ENCODE measurements around the gene MAMDC4. TPM values are rescaled to one million over a fixed set of nuclear protein-coding genes. Genes with fewer than 3 reads are reported as not detected.
"Not testable (repeated sequence)": the region's sequence is repeated elsewhere in the genome, so short reads cannot be mapped to it uniquely, and the experiment has no call there.

Gene MAMDC4
- total RNA-seq, 1 donor from 2014 or later: 13.4 TPM

DNA sequence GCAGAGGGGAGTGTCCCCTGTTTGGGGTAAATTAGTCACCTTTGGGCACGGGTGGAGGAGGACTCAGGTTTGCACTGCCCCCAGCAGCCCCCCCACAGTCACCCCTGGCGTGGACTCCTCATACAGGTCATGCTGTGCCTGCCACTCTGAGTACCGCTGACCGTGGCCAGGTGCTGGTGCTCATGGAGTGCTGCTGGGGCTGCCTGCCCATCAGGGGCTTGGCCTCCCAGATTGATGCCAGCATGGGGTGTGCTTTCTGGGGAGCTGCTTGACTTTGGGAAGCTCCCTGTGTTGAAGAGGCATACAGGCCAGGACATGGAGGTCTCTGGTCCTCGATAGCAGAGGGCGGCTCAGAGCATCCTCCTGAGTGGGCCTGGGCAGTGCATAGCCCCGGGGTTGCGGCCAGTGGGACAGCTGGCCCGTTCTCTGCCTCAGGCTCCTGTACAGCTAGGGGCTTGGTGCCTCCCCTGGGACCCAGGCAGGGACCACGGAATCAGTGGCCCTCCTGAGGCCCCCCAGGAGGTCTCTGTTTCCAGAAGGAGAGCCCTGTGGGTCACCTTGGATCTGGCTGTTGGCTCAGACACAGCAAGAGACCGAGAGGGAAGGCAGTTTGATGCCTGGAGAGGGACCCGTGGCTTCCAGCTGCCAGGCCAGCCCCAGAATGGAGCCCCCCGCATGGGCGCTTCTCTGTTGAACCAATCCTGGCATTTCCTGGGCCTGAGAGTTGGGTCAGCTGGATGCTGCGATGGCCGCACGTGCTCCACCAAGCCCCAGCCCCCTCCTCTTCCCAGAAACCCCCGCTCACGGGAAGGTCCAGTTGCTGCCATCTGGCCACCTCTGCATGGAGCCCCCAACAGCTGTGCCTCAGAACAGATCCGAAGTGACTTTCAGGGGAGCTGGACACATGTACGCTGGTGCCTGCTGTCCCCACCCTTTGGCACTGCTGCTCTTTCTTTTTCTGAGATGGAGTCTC is 15.9 kb upstream of the MAMDC4 start:
- peaks cover 4% of the 10 kb centered on the region for H3K4me1 ChIP-seq
- peaks cover 71% of the 10 kb centered on the region for H3K36me3 ChIP-seq
- DNase-seq: peak; percentile 9
- H3K9me3 ChIP-seq (replicated peaks): no peaks in the 10 kb centered on the region
- H3K27me3 ChIP-seq (ENCODE audit: low read depth): no peaks in the 10 kb centered on the region
- TF ChIP-seq, protein P1, sequence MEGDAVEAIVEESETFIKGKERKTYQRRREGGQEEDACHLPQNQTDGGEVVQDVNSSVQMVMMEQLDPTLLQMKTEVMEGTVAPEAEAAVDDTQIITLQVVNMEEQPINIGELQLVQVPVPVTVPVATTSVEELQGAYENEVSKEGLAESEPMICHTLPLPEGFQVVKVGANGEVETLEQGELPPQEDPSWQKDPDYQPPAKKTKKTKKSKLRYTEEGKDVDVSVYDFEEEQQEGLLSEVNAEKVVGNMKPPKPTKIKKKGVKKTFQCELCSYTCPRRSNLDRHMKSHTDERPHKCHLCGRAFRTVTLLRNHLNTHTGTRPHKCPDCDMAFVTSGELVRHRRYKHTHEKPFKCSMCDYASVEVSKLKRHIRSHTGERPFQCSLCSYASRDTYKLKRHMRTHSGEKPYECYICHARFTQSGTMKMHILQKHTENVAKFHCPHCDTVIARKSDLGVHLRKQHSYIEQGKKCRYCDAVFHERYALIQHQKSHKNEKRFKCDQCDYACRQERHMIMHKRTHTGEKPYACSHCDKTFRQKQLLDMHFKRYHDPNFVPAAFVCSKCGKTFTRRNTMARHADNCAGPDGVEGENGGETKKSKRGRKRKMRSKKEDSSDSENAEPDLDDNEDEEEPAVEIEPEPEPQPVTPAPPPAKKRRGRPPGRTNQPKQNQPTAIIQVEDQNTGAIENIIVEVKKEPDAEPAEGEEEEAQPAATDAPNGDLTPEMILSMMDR (IDR thresholded peaks at IDR 0.05; ENCODE audit: borderline replicate concordance): no peak
- no peak overlapping the region for H3K4me3 ChIP-seq
- no peak overlapping the region for H3K27ac ChIP-seq (replicated peaks)
- intact Hi-C loops (cut with micrococcal nuclease): no loop called here

DNA sequence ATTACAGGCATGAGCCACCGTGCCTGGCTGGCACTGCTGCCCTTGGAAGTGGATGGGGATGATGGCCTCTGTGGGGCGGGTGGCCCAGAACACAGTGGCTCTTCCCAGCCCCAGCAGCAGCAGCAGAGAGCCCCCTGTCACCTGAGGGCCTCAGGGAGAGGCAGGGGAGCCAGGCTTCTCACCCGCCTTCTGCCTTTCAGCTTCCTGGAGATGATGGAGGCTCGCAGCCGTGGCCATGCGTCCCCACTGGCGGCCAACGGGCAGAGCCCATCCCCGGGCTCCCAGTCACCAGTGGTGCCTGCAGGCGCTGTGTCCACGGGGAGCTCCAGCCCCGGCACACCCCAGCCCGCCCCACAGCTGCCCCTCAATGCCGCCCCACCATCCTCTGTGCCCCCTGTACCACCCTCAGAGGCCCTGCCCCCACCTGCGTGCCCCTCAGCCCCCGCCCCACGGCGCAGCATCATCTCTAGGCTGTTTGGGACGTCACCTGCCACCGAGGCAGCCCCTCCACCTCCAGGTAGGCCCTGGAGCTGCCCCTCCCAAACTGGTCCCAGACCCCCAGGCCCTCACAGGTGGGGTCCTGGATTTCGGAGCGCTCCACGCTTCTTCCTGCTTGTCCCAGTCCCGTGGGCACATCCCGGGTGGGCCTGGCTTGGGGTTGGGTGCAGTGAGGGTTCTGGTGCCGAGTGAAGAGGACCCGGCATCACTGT is 14.8 kb upstream of the MAMDC4 start:
- peak; percentile 4 for DNase-seq
- H3K4me3 ChIP-seq: no peak overlapping the region
- TF ChIP-seq, protein P1 (IDR thresholded peaks at IDR 0.05; ENCODE audit: borderline replicate concordance): no peak
- H3K4me1 ChIP-seq: peaks cover 15% of the 10 kb centered on the region
- no peaks in the 10 kb centered on the region for H3K27me3 ChIP-seq (ENCODE audit: low read depth)
- intact Hi-C loops (cut with micrococcal nuclease): no loop called here
- peaks cover 60% of the 10 kb centered on the region for H3K36me3 ChIP-seq
- no peaks in the 10 kb centered on the region for H3K9me3 ChIP-seq (replicated peaks)
- H3K27ac ChIP-seq (replicated peaks): no peak overlapping the region

DNA sequence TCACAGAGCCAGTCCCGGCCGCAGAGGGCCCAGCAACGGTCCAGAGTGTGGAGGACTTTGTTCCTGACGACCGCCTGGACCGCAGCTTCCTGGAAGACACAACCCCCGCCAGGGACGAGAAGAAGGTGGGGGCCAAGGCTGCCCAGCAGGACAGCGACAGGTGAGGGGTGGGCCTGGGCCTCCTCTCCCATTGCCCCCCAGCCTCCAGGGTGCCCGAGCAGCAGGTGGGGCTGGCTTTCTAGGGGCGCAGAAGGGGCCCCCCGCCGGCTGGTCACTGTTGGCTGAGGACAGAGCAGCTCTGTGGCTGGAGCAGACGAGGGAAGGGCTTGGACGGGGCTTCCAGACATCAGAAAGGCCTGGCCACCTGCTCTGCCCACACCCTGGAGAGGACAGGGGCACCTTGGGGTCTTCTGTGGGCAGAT is 14.3 kb upstream of the MAMDC4 start:
- H3K27ac ChIP-seq (replicated peaks); H3K27me3 ChIP-seq (ENCODE audit: low read depth); H3K4me3 ChIP-seq; intact Hi-C loops (cut with micrococcal nuclease); DNase-seq; H3K9me3 ChIP-seq (replicated peaks): not testable (repeated sequence)
- Histone ChIP-seq H3K4me1 (peaks cover 21% of the 10 kb centered on the region), H3K36me3 (peaks cover 56% of the 10 kb centered on the region)

DNA sequence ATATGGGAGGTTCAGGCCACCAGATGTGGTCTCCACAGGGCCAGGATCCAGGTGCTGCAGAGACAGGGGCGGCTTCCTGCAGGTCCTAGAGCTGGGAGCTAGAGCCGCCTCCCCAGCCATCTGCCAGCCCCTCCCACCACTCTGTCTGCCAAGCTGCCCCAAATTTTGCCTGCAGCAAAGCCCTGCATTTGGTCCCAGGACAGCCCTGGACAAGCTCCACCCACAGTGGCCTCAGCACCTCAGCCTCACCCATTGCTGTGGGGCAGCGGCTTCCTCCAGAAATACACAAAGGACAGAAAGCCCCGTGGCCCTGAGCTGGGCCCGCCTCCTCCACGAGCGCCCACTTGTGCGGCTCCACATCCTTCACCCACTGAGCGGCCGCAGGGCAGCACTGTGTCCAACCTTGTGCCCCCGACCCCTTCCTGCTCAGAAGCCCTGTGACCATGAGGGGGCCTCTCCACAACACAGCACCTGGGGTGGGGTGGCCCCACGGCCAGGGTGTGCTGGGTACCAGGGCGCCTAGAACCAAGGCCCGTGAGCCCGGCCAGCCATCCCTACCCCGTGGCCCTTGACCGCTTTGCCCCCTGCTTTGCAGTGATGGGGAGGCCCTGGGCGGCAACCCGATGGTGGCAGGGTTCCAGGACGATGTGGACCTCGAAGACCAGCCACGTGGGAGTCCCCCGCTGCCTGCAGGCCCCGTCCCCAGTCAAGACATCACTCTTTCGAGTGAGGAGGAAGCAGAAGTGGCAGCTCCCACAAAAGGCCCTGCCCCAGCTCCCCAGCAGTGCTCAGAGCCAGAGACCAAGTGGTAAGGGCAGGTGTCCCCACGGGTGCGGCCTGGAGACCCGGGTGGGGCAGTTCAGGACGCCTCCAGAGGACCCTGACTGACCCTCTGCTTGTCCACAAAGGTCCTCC is 13.6 kb upstream of the MAMDC4 start:
- intact Hi-C loops (cut with micrococcal nuclease): no loop called here

DNA sequence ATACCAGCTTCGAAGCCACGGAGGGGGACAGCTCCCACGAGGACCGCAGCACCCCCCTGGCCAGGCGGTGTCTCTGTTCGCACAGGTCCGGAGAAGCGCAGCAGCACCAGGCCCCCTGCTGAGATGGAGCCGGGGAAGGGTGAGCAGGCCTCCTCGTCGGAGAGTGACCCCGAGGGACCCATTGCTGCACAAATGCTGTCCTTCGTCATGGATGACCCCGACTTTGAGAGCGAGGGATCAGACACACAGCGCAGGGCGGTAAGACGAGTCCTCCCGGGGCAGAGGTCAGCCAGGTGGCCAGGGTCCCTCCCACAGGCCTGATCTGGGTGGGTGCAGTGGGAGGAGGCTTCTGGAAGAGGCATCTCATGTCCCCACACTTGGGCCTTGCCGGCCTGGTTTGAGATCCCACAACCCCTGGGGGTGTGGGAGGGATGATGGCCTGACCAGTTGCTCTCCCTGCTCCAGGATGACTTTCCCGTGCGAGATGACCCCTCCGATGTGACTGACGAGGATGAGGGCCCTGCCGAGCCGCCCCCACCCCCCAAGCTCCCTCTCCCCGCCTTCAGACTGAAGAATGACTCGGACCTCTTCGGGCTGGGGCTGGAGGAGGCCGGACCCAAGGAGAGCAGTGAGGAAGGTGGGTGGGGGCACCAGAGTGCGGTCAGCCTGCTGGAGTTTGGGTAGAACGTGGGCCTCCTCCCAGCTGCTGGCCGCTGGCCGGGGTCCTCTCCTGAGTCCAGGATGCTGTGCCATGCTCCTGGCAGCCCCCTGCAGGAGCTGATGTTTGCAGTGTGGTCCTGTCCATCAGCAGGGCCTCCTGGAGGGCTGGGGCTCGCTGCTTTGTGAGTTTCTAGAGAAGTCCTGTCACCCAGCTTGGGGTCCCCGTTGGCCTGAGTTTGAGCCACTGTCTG is 12.7 kb upstream of the MAMDC4 start:
- Histone ChIP-seq H3K9me3 (replicated peaks) (no peaks in the 10 kb centered on the region), H3K4me1 (peaks cover 36% of the 10 kb centered on the region), H3K4me3 (no peak overlapping the region), H3K36me3 (peaks cover 56% of the 10 kb centered on the region), H3K27me3 (ENCODE audit: low read depth) (peaks cover 16% of the 10 kb centered on the region), H3K27ac (replicated peaks) (no peak overlapping the region)
- TF ChIP-seq, protein P1 (IDR thresholded peaks at IDR 0.05; ENCODE audit: borderline replicate concordance): no peak
- intact Hi-C loops (cut with micrococcal nuclease): no loop called here
- DNase-seq: no peak

More for the DNA sequence above, 13.6 kb upstream of the MAMDC4 start:
- no peak overlapping the region for H3K27ac ChIP-seq (replicated peaks)
- no peak overlapping the region for H3K4me3 ChIP-seq
- peaks cover 28% of the 10 kb centered on the region for H3K4me1 ChIP-seq
- TF ChIP-seq, protein P1 (IDR thresholded peaks at IDR 0.05; ENCODE audit: borderline replicate concordance): no peak
- no peak for DNase-seq
- H3K36me3 ChIP-seq: peaks cover 56% of the 10 kb centered on the region
- H3K27me3 ChIP-seq (ENCODE audit: low read depth): peaks cover 7% of the 10 kb centered on the region
- H3K9me3 ChIP-seq (replicated peaks): no peaks in the 10 kb centered on the region
